H4 (cell line): ENCODE measurements around the gene DBH. TPM values are rescaled to one million over a fixed set of nuclear protein-coding genes. Genes with fewer than 3 reads are reported as not detected.
"Not testable (repeated sequence)": the region's sequence is repeated elsewhere in the genome, so short reads cannot be mapped to it uniquely, and the experiment has no call there.

ENCODE experiments used
- DNase-seq: peaks from one replicate; pipeline ENCODE4 v3.0.0-alpha.2; 2015; ENCODE audit warnings: low spot score
- total RNA-seq: library from RNA; depleted of rRNA; stranded (reverse); fragments of >200 nt; shearing (Covaris generic); gene quantifications from 2 replicates; pipeline ENCODE4 v1.2.3, GENCODE V29; 2014

The DBH gene
- total RNA-seq, 1 experiment from 2014 or later, result not detected

DNA sequence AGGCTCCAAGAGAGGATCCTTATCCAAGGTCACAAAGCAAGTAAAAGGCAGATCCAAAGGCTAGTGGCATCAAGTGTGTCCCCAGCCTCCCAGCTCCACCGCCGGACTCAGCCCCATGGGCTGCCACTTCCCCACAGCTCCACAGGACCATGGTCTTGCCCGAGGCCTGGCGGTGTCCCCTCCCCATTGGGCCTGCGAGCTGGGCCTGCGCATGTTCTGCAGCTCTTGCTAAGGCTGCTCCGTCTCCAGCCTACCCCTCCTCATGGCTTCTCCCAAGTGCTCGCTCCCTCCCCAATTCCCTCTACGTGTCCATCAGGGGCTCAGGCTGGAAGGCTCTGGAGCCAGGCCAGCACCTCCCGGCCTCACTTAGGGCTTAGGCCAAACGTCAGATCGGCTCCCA is 29.4 kb downstream of the DBH start:
- no peak for DNase-seq

DNA sequence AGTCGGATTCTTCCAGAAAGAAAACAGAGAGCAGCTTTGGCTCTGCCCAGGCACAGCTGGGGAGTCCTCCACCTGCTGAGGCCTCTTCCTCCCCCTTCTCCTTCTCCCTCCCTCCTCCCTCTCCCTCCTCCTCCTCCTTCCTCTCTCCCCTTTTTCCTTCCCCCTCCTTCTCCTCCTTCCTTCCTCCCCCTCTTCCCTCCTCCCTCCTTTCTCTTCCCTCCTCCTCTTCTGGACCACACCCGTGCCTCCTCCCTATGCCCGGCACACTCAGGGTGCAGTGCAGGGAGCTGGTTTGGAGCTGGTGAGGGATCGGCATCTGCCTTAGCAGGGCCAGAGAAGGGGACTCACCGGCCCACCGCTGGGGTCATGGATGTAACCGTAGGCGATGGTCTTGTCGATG is 30.2 kb downstream of the DBH start:
- no peak for DNase-seq

GRCh38 chr9:133666845-133667244 is 30.7 kb downstream of the DBH start:
- no peak for DNase-seq

GRCh38 chr9:133667759-133668450 is 31.7 kb downstream of the DBH start:
- DNase-seq, result no peak

DNA sequence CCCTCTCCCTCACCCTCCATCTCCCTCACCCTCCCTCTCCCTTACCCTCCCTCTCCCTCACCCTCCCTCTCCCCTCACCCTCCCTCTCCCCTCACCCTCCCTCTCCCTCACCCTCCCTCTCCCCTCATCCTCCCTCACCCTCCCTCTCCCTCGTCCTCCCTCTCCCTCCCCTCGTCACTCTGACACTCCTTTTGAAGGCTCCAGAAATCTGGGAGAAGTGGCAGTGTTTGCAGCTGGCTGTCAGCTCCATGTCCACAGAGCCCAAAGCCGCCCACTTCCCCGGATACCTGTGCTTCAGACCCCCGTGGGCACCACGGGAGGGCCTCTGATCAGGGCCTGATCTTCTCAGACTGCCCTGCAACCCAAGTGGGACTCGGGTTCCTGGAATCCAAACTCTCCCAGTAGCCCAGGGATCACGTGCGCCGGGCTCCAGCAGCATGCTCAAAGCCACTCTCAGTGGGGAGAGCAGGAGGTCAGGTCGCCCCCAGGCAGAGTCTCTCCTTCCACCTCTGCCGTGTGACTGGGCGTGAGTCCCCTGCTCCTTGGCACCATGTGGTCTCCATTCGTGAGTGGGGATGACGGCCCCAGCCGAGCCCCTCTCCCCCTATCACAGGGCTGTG is 33.1 kb downstream of the DBH start:
- DNase-seq, result no peak

DNA sequence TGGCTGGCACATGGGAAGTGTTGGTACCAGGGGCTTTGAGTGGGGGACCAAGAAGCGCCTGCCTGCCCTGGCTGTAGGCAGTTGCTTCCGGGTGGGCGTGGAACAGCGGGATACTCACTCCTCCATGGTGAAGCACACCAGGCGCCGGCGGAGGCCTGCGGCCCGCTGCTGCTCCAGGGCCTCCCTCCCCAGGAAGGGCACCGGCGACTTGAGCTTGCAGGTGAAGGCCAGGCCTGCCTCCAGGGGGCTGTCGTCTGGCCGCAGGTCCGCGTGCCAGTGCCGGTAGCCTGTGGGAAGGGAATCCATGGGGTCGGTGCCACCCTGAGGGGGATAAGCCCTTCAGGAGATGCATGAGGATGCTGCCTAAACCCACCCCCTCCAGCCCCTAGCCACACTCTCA is 34.3 kb downstream of the DBH start:
- no peak for DNase-seq

- DNase-seq, result no peak
Measured at GRCh38 chr9:133671371-133671770, 35.2 kb downstream of the DBH start.

GRCh38 chr9:133672503-133673257 is 36.5 kb downstream of the DBH start:
- no peak for DNase-seq

- DNase-seq, result no peak
Measured at GRCh38 chr9:133673258-133673655, 37.1 kb downstream of the DBH start.

- DNase-seq, result no peak
Measured at GRCh38 chr9:133674091-133674490, 37.9 kb downstream of the DBH start.

GRCh38 chr9:133675796-133676195 is 39.6 kb downstream of the DBH start:
- not testable (repeated sequence) for DNase-seq

GRCh38 chr9:133676450-133676849 is 40.3 kb downstream of the DBH start:
- DNase-seq, result no peak

DNA sequence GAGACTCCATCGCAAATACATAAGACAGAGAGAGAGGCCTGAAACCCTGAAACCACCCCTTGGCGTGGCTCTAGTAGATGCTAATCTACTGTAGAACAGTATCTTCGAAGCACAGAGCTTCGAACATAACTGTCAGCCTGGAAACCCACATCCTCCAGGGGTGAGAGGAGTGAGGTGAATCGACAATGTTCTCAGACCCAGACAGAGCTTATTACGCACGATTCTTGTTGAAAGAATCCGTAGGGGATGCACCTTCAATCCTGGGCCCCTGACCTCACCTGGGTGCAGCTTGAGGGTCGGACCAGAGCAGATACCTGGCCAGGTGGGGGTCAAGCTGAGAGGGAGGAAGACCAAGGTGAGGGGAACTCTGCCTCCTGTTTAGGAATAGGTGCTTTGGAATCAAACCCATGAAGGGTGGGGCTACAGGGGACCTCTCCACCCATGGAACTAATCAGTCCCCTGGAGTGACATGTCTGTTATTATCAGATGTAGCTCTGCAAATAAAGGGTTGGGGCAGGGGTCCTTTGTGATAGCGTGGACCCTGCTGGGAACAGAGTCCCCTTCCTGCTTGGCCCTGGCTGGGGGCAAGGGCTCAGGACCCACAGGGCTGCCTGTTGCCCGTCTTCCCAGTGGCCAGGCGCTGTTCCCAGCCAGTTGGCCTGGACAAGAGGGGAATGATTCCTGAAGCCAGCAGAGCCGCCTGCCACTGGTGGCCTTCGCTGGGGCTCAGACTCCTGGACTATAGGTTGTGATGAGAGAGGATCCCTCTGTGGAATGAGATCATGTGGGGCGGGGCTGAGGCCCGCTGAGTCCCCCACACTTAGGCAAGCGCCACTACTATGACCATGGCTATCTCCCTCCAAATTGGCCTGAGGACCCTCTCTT is 41.2 kb downstream of the DBH start:
- DNase-seq, result no peak

DNA sequence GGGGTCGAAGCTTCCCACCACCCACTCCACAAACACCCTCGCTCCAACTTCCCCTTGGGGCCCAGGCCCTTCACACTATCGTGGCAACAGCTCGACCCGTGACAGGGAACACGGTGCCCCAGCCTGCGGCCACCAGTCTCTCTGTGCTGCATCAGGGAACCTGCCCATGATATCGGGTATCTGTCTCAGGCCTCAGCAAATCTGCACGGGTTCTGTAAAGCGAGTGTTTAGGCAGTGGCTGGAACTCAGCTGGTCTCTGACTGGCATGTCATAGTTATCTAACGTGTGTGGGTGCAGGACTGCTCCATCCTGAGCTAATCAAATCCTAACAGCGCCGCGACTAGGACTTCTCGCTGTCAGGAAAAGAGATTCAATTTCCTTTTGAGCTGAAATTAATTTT is 42.9 kb downstream of the DBH start:
- no peak for DNase-seq

GRCh38 chr9:133679466-133680061 is 43.4 kb downstream of the DBH start:
- no peak for DNase-seq

GRCh38 chr9:133680250-133680975 is 44.2 kb downstream of the DBH start:
- DNase-seq, result no peak

DNA sequence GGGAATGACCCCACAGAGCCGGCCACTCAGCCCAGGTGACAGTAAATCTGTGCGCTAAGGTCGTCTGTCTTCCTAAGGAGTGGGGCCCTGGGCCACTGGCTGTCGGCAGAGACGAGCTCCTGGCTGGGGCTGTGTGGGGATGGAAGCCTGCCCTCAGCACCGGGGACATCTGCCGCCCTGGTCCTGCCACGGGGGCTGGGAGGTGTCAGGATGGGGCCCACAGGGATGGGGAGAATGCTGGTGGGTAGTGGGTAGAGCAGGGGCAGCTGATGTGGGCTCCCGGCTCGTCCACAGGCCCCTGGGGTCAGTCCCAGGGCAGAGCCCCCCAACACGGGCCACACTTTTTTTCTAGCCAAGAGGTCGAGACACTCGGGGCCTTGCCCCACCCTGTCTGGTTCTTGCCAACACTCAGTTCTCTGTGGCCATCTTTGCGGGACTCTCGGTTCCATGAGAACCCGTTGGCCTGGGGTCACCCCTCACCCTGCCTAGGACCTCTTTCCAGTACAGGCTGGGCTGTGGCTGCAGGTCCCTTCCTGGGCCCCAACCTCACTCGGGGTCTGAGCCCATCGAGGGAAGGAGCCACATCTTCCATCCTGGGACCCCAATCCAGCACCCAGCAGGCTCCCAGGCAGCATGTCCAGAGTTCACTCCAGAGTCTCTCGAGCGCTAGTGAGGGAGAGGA is 45.0 kb downstream of the DBH start:
- no peak for DNase-seq

DNA sequence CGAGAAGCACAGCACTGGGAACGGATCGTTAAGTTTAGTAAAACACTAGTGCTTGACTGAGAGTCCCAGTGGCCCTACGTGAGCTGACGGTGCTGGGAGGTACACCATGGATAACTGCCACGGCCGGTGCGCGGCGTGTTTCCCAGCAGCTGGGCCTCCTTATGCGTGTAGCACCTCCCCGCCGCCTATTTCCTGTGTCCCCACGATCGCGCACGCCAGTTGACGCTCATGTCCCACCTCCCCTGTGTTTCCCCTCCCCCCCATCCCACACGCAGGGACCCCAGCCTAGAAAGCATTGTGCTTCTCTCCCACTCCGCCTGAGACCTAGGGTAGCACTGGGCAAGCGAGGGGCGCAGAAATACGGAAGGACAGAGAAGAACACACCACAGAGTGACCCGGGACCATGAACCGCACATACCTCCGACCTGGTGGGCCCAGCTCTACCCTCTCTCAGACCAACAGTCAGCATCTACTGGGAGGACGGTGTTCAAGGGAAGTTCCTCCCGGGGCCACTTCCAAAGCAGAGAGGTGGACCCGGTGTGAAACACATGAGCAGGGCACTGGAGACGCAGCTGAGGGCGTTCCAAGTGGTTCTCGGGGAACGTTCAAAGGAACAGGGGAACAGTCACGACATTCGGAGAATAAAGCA is 45.6 kb downstream of the DBH start:
- DNase-seq, result no peak

- DNase-seq, result no peak
Measured at GRCh38 chr9:133682818-133683585, 46.8 kb downstream of the DBH start.
